NCI-H82 (cell line): ENCODE measurements around the gene ARMC9.
A peak's percentile ranks its signal among the peaks of the same experiment; 100 is the strongest.
"Not testable (repeated sequence)": the region's sequence is repeated elsewhere in the genome, so short reads cannot be mapped to it uniquely, and the experiment has no call there.

Experiments used
- DNase-seq: peaks from one replicate; lab custom pipeline; 2025; lab: John Stamatoyannopoulos, UW

The ARMC9 gene

DNA sequence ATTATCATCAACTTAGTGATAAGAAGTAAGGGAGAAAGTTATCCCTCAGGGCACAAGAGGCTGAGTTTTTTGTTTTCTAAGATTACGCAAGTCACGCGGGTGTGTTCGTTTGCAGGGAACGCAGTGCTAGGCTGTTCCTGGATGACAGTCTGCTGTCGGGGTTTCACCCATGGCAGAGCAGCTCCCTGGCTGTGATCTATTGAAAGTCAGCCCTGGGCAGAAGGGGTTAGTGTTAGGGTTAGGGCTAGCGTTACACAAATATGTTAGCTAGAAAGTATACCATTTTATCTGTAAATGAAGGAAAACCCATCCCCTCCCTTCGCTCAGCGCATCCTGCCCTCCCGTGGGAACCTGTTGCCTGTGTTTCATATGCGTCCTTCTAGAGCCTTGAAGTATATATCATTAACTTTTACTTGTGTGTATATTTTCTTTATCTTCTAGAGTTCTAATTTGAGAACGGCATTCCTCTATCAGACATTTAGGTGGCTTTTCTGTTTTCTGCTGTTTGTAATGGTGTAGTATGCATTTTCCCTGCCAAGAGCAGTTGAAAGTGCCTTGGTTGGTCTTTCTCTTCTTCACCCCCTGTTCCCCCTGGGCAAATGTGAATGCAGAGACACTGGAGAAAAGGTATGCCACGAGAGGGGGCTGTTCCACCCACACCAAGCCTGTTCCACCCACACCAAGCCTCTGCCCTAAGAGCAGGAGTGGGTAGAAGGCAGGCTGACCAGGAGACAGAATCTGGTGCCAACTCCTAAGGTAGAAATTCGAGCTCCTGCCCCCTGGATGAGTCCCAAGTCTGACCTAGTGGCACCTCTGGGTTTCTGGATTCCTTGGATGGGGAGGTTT, 47.0 kb downstream of the ARMC9 start:
- DNase-seq = peak; percentile 24

DNA sequence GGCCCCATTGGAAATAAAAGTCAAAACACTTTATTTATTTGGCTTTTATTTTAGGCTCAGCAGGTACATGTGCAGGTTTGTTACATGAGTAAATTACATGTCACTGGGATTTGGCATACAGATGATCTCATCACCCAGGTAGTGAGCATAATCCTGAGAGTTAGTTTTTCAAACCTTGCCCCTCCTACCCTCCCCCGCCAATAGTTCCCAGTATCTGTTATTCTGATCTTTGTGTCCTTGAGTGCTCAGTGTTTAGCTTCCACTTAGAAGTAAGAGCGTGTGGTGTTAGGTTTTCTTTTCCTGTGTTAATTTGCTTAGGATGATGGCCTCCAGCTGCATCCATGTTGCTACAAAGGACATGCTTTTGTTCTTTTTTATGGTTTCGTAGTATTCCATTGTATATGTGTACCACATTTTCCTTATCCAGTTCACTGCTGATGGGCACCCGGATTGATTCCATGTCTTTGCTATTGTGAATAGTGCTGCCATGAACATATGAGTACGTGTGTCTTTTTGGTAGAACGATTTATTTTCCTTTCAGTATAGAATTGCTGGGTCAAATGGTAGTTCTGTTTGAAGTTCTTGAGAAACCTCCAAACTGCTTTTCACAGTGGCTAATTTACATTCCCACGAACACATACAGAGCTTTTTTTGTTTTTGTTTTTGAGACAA, 47.9 kb downstream of the ARMC9 start:
- no peak for DNase-seq

DNA sequence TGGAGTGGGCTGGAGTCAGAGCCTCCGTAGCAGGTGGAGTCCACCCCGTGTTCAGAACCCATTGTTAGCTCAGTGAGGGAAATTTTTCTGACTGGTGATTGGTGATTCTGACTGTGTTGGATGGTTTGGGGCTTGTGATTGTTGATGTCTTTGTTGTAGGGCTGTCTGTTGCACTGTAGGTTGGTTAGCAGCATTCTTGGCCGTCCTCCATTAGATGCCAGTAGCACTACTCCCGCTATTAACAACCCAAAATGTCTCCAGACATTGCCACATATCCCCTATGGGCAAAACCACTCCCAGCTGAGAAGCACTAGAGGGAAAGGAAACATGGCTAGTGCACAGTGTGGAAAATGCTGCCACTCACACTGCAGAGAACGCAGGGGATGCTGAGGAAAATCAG, 51.7 kb downstream of the ARMC9 start:
- DNase-seq = no peak

GRCh38 chr2:231250698-231251097, 52.3 kb downstream of the ARMC9 start:
- DNase-seq = no peak

- not testable (repeated sequence) for DNase-seq
Observed at GRCh38 chr2:231253292-231253691, 54.9 kb downstream of the ARMC9 start.

GRCh38 chr2:231256494-231256893, 58.1 kb downstream of the ARMC9 start:
- DNase-seq = no peak

DNA sequence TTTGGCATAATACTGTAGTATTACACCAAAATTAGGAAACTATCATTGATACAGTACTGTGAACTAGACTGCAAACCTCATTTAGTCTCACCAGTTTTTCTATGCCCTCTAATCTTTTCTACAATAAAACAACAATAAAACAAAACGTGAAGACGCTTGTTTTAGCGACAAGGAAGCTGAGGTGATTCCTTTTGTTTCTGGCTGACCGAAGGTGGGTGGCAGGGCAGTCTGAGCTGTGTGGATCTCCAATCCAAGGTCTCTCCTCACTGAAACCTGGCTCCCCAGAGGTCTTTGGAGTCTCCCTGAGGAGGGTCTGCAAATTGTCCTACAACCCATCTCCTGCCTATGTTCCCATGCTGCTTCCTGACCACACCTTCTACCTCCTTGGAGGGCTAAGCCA, 59.3 kb downstream of the ARMC9 start:
- DNase-seq = no peak

DNA sequence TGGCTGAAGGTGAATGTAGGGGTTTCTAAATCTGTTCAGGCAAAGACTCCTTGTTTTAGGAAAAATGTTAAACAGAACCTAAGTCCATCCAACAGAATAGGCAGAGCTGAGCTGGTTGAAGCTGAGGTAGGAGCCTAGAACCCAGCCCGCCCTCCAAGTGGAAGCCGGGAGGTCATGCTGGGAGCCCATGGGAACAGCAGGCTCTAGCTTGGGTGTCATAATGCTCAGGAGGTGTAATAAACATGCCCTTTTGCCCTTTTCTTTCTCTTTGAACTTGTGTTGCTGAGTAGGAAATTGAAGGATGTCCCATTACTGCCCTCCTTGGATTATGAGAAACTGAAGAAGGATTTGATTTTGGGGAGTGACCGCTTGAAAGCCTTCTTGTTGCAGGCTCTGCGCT, 60.3 kb downstream of the ARMC9 start:
- DNase-seq = no peak

- no peak for DNase-seq
Observed at GRCh38 chr2:231259104-231259503, 60.7 kb downstream of the ARMC9 start.

DNA sequence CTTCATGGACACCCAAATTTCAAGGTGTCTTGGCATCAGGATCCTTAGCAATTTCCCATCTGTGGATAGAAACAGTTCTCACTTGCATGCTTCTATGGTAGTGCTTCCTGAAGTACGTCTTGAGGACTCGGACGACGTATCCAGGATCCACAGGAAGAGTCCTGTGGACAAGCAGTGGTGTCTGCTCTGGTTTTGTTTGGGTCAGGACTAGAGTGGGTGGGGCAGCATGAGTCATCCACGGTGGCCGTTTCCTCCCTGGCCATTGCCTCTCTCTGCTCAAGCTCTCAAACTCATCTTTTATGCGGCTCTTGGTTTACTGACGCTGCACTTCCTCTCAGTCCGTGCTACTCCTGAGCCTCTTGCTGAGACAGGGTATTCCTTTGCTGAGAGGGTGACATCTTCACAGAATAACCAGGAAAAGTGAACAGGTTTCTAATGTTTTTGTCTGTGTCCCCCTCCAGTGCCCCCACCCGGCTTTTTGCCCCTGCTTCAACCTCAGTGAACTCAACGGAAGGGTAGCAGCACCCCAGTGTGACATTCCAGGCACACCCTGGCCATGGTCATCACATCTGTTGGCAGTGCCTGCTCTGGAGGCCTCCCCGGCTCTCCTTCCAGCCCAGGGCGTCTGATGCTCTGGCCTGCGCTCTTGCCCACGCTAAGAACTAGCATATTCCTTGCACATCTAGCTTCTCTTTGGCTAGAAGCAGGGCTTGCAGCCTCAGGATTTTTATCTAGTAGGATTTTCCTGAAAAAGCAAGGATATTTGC, 62.2 kb downstream of the ARMC9 start:
- DNase-seq = no peak

- DNase-seq = no peak
Observed at GRCh38 chr2:231263118-231263831, 64.8 kb downstream of the ARMC9 start.

DNA sequence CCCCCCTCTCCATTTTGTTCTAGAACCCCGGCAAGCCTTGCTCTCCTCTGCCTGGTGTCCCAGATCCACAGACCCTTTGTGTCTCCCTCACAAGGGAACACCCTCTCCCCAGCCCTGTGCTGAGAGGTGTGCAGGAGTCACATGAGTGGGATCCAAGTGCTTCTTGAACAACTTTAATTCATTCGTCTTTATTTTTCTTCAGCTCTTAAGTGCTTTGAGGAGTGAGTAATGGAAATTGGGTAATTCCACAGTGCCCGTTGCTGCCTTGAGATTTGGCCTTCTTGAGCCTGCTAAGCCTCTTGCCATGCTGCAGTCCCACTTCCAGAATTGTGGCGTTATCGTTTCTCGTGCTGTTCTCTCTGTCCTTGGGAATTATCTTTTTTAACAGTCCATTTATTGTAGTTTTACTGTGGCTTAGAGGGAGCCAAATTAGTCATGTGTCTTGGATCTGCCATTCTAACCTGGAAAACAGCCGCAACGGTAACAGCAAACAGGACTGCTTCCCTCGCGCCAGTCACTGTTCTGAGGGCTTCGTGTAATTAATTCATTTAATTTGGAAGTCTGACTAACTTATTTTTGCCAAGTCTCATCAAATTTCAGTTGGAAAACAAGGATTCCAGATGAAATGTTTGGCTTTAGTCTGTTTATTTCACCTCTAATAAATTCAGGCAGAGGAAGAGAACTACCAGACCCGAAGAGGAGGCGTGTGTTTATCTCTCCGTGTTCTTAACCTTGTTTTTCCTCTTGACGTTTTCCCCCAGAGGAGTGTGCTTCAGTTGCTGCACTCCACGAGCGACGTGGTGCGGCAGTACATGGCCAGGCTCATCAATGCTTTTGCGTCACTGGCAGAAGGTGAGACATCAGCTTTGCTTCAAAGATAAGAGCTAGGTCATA, 72.0 kb downstream of the ARMC9 start:
- DNase-seq = no peak

DNA sequence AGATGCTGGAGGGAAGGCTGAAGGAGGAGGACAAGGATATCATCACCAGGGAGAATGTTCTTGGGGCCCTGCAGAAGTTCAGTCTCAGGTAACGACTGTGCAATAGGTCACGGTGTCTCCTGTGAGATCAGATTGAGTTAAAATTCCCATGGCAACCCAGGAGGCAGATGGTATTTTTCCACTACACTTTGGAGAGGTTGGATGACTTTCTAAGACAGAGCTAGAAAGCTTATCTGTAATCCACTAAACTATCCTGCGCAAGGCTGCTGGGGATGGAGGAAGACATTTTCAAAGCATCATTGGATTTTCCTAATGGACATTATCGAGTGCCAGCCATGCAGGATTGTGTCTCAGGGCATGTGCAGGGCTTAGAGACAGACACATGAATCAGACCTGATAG, 74.6 kb downstream of the ARMC9 start:
- peak; percentile 9 for DNase-seq

- no peak for DNase-seq
Observed at GRCh38 chr2:231276987-231277386, 78.6 kb downstream of the ARMC9 start.

GRCh38 chr2:231277962-231278361, 79.5 kb downstream of the ARMC9 start:
- no peak for DNase-seq

GRCh38 chr2:231278868-231279267, 80.4 kb downstream of the ARMC9 start:
- no peak for DNase-seq

DNA sequence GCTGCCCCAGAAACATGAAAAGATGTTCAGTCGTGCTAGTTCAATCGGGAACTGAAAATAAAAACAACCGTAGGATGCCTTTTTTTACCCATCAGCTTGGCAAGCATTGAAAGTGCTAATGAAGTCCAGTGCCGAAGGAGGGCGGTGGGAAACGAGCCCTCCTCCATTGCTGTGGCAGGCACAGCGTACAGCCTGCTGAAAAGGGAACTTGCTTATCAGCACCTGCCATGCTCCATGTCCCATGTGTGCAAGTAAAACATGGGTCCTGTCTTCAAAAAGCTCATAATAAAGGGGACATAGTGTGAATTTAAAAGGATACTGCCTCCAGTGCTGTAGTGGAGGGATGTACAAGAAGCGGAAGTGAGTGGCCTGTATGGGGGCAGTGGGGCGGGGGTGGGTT, 82.4 kb downstream of the ARMC9 start:
- no peak for DNase-seq

- no peak for DNase-seq
Observed at GRCh38 chr2:231284296-231284695, 85.9 kb downstream of the ARMC9 start.

DNA sequence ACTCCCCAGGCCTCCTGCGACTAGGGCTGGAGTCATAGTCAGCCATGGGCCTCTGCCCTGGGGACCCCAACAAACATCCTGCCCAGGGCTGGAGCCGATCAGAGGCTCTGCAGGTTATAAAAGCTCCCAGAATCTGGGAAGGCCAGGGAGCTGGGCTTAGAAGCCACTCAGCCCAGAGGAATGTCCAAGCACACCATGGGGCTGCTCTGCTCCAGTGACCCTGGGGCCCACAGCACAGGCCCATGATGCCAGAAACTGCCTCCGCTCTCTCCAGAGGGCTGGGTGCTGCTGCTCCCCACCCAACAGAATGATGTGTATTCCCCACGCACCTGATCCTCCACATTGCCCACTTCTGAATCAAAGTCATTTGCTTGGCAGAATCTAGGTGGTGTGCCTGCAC, 88.5 kb downstream of the ARMC9 start:
- no peak for DNase-seq

GRCh38 chr2:231287696-231288095, 89.3 kb downstream of the ARMC9 start:
- no peak for DNase-seq

GRCh38 chr2:231288590-231288989, 90.2 kb downstream of the ARMC9 start:
- no peak for DNase-seq
